HT1080 (cell line): Measurements from ENCODE around the gene MORF4L1. TPM values are rescaled to one million over a fixed set of nuclear protein-coding genes. Genes with fewer than 3 reads are reported as not detected.
"Not testable (repeated sequence)": the region's sequence is repeated elsewhere in the genome, so short reads cannot be mapped to it uniquely, and the experiment has no call there.

Source experiments
- DNase-seq: peaks from one replicate; pipeline ENCODE4 v3.0.0-alpha.2; 2015; ENCODE audit warnings: low read depth
- total RNA-seq: library from RNA; depleted of rRNA; stranded (reverse); fragments of >200 nt; shearing (Covaris generic); gene quantifications from 2 replicates; pipeline ENCODE4 v1.2.3, GENCODE V29; 2014

The MORF4L1 gene
- total RNA-seq, 1 experiment from 2014 or later = 351 TPM

- not testable (repeated sequence) for DNase-seq
Observed at GRCh38 chr15:78900819-78901533, 28.3 kb downstream of the MORF4L1 start.

- not testable (repeated sequence) for DNase-seq
Observed at GRCh38 chr15:78902281-78903032, 29.8 kb downstream of the MORF4L1 start.

- DNase-seq = no peak
Observed at GRCh38 chr15:78904599-78905358, 32.1 kb downstream of the MORF4L1 start.

- peak; percentile 37 for DNase-seq
Observed at GRCh38 chr15:78906316-78906620, 33.6 kb downstream of the MORF4L1 start.

- DNase-seq = no peak
Observed at GRCh38 chr15:78907577-78907976, 34.9 kb downstream of the MORF4L1 start.

- no peak for DNase-seq
Observed at GRCh38 chr15:78909160-78909695, 36.5 kb downstream of the MORF4L1 start.

GRCh38 chr15:78909791-78910228 lies 37.1 kb downstream of the MORF4L1 start:
- DNase-seq = peak; percentile 45

- no peak for DNase-seq
Observed at GRCh38 chr15:78910271-78910670, 37.6 kb downstream of the MORF4L1 start.

GRCh38 chr15:78912316-78912715 lies 39.6 kb downstream of the MORF4L1 start:
- no peak for DNase-seq

- no peak for DNase-seq
Observed at GRCh38 chr15:78913012-78913411, 40.3 kb downstream of the MORF4L1 start.

GRCh38 chr15:78914027-78914764 lies 41.5 kb downstream of the MORF4L1 start:
- no peak for DNase-seq

GRCh38 chr15:78915341-78916087 lies 42.8 kb downstream of the MORF4L1 start:
- DNase-seq = peak; percentile 27

GRCh38 chr15:78916088-78916487 lies 43.4 kb downstream of the MORF4L1 start:
- DNase-seq = no peak

- DNase-seq = no peak
Observed at GRCh38 chr15:78917888-78918287, 45.2 kb downstream of the MORF4L1 start.

- DNase-seq = no peak
Observed at GRCh38 chr15:78921517-78921916, 48.8 kb downstream of the MORF4L1 start.

- no peak for DNase-seq
Observed at GRCh38 chr15:78921940-78922339, 49.2 kb downstream of the MORF4L1 start.

- DNase-seq = no peak
Observed at GRCh38 chr15:78922527-78922926, 49.8 kb downstream of the MORF4L1 start.

- DNase-seq = no peak
Observed at GRCh38 chr15:78923015-78923414, 50.3 kb downstream of the MORF4L1 start.

GRCh38 chr15:78923480-78924360 lies 51.0 kb downstream of the MORF4L1 start:
- no peak for DNase-seq
